Fibroblast of lung (primary cell): Measurements from ENCODE around the gene MINDY4B.

Experiments used
- CTCF ChIP-seq, 2 donors: IDR thresholded peaks in 1 of 2; conservative IDR thresholded peaks in 1 of 2; 1 replicate in 1 of 2; 2 replicates in 1 of 2; pipeline ENCODE4 v1.5.1; 2011 to 2012; ENCODE audit warnings: low read length in 2 of 2, control low read depth in 1 of 2, inconsistent platforms in 1 of 2, low read depth in 1 of 2, mild to moderate bottlenecking in 1 of 2
- EZH2 ChIP-seq: IDR thresholded peaks from 2 replicates; pipeline ENCODE4 v1.5.1; 2012; ENCODE audit warnings: low read length, control low read depth, mild to moderate bottlenecking; ENCODE audit errors: missing control alignments

DNA sequence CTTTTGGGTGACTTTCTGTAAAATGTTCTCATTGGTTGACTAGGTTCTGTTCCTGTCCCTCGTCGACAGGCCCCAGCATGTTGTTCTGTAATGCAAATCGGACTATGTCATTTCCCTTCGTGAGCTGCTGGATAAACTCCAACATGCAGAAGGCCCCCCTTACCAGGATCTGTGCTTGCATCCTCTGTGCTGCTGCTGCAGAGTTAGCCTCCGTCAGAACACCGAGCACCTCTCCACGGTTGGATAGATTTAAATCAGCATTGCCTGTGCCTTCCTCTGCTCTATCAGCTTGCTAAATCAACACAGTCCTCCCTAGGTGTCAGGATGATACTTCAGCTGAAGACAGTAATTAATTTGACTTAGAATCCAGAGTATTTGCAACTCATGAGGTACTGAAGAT is 12.7 kb upstream of the MINDY4B start:
- TF ChIP-seq CTCF (conservative IDR thresholded peaks at IDR 0.05 in 1 of 2, IDR thresholded peaks at IDR 0.05 in 1 of 2; ENCODE audit: low read depth in 1 of 2, low read length in 2 of 2), result no peak
- TF ChIP-seq EZH2, result no peak
